SU-DHL-6 (cell line): Measurements from ENCODE around the gene ARHGEF17.

Source experiments
- CTCF ChIP-seq: fragments of 200-600 bp; sonication (generic); IDR thresholded peaks from one replicate; pipeline ENCODE4 v1.5.1; 2017; ENCODE audit warnings: antibody characterized with exemption, mild to moderate bottlenecking, low read length, moderate library complexity; ENCODE audit not compliant: insufficient read depth, poor library complexity, severe bottlenecking
- EZH2phosphoT487 ChIP-seq: fragments of 200-600 bp; sonication (generic), shearing (Covaris generic); conservative IDR thresholded peaks from 2 replicates; pipeline ENCODE4 v1.6.1; 2018; ENCODE audit warnings: mild to moderate bottlenecking, antibody characterized with exemption, low read length, moderate library complexity, mixed read lengths

GRCh38 chr11:73265853-73266645, 42.0 kb upstream of the ARHGEF17 start:
- TF ChIP-seq CTCF (no peak), EZH2phosphoT487 (no peak)
